Stomach smooth muscle (tissue), 2 donors: ENCODE results near the gene OR8G1.
"Not testable (repeated sequence)": the region's sequence is repeated elsewhere in the genome, so short reads cannot be mapped to it uniquely, and the experiment has no call there.

Experiments
- H3K27ac ChIP-seq: one replicate; pipeline ENCODE4 v1.7.0; 2013; ENCODE audit warnings: mild to moderate bottlenecking, low read length, inconsistent platforms
- H3K27me3 ChIP-seq, 2 donors: one replicate each; pipeline ENCODE4 v1.7.0; 2013; ENCODE audit warnings: low read length in 2 of 2; ENCODE audit not compliant: insufficient read depth in 2 of 2, control insufficient read depth in 1 of 2
- H3K36me3 ChIP-seq, 2 donors: one replicate each; pipeline ENCODE4 v1.7.0; 2013; ENCODE audit warnings: low read length in 2 of 2; ENCODE audit not compliant: control insufficient read depth in 2 of 2, insufficient read depth in 2 of 2
- H3K4me1 ChIP-seq: one replicate; pipeline ENCODE4 v1.7.0; 2013; ENCODE audit warnings: low read length; ENCODE audit not compliant: control insufficient read depth, insufficient read depth
- H3K4me3 ChIP-seq, 2 donors: one replicate each; pipeline ENCODE4 v1.7.0; 2013; ENCODE audit warnings: low read length in 2 of 2
- H3K9ac ChIP-seq, 2 donors: one replicate each; pipeline ENCODE4 v1.7.0; 2013; ENCODE audit warnings: low read length in 2 of 2, mild to moderate bottlenecking in 1 of 2
- H3K9me3 ChIP-seq, 2 donors: one replicate each; pipeline ENCODE4 v1.7.0; 2013; ENCODE audit warnings: low read length in 2 of 2; ENCODE audit not compliant: control insufficient read depth in 2 of 2
- donor health status: healthy.
- donor health status: Pancreatic carcinoma.

OR8G1 gene

GRCh38 chr11:124207102-124207792 is 33.6 kb upstream of the OR8G1 start:
- Histone ChIP-seq H3K27me3 (peaks cover 0 to 2% of the 10 kb centered on the region in 2 donors), H3K9me3 (no peaks in the 10 kb centered on the region), H3K4me3 (no peak overlapping the region), H3K36me3 (no peaks in the 10 kb centered on the region), H3K9ac (no peak overlapping the region), H3K27ac (no peak overlapping the region), H3K4me1 (no peaks in the 10 kb centered on the region)

GRCh38 chr11:124209824-124210357 is 31.0 kb upstream of the OR8G1 start:
- Histone ChIP-seq H3K27me3 (peaks cover 0 to 2% of the 10 kb centered on the region in 2 donors), H3K4me3 (no peak overlapping the region)

GRCh38 chr11:124210421-124210820 is 30.5 kb upstream of the OR8G1 start:
- no peak overlapping the region for H3K4me3 ChIP-seq
- H3K27me3 ChIP-seq: peaks cover 0 to 2% of the 10 kb centered on the region in 2 donors
- no peaks in the 10 kb centered on the region for H3K4me1 ChIP-seq
- H3K27ac ChIP-seq: no peak overlapping the region
- no peaks in the 10 kb centered on the region for H3K36me3 ChIP-seq
- H3K9ac ChIP-seq: no peak overlapping the region
- no peaks in the 10 kb centered on the region for H3K9me3 ChIP-seq

More at GRCh38 chr11:124209824-124210357, 31.0 kb upstream of the OR8G1 start:
- Histone ChIP-seq H3K27ac (no peak overlapping the region), H3K9ac (no peak overlapping the region), H3K9me3 (no peaks in the 10 kb centered on the region), H3K4me1 (no peaks in the 10 kb centered on the region), H3K36me3 (no peaks in the 10 kb centered on the region)

GRCh38 chr11:124211321-124211720 is 29.6 kb upstream of the OR8G1 start:
- Histone ChIP-seq H3K27ac (no peak overlapping the region), H3K4me3 (no peak overlapping the region), H3K9ac (no peak overlapping the region), H3K36me3 (no peaks in the 10 kb centered on the region), H3K9me3 (no peaks in the 10 kb centered on the region), H3K4me1 (no peaks in the 10 kb centered on the region), H3K27me3 (no peaks in the 10 kb centered on the region)

- Histone ChIP-seq H3K4me1 (no peaks in the 10 kb centered on the region), H3K27me3 (no peaks in the 10 kb centered on the region), H3K4me3 (no peak overlapping the region), H3K27ac (no peak overlapping the region), H3K9me3 (no peaks in the 10 kb centered on the region), H3K9ac (no peak overlapping the region), H3K36me3 (no peaks in the 10 kb centered on the region)
Measured at GRCh38 chr11:124214027-124214426, 26.9 kb upstream of the OR8G1 start.

GRCh38 chr11:124219126-124219525 is 21.8 kb upstream of the OR8G1 start:
- Histone ChIP-seq H3K9me3 (no peaks in the 10 kb centered on the region), H3K4me3 (no peak overlapping the region), H3K9ac (no peak overlapping the region), H3K36me3 (no peaks in the 10 kb centered on the region), H3K4me1 (no peaks in the 10 kb centered on the region), H3K27ac (no peak overlapping the region), H3K27me3 (no peaks in the 10 kb centered on the region)

- H3K27me3 ChIP-seq: no peaks in the 10 kb centered on the region
Measured at GRCh38 chr11:124222407-124222806, 18.5 kb upstream of the OR8G1 start.

GRCh38 chr11:124224618-124225423 is 16.1 kb upstream of the OR8G1 start:
- H3K4me1 ChIP-seq, H3K27me3 ChIP-seq, H3K27ac ChIP-seq, H3K9ac ChIP-seq, H3K36me3 ChIP-seq, H3K9me3 ChIP-seq, H3K4me3 ChIP-seq: not testable (repeated sequence)

More at GRCh38 chr11:124222407-124222806, 18.5 kb upstream of the OR8G1 start:
- Histone ChIP-seq H3K4me3 (no peak overlapping the region), H3K9ac (no peak overlapping the region), H3K36me3 (no peaks in the 10 kb centered on the region), H3K27ac (no peak overlapping the region), H3K9me3 (no peaks in the 10 kb centered on the region), H3K4me1 (no peaks in the 10 kb centered on the region)

GRCh38 chr11:124225471-124225870 is 15.4 kb upstream of the OR8G1 start:
- Histone ChIP-seq H3K4me1 (no peaks in the 10 kb centered on the region), H3K27ac (no peak overlapping the region), H3K4me3 (no peak overlapping the region), H3K36me3 (no peaks in the 10 kb centered on the region), H3K9me3 (no peaks in the 10 kb centered on the region), H3K9ac (no peak overlapping the region), H3K27me3 (no peaks in the 10 kb centered on the region)

- no peak overlapping the region for H3K27ac ChIP-seq
- no peaks in the 10 kb centered on the region for H3K4me1 ChIP-seq
- no peaks in the 10 kb centered on the region for H3K27me3 ChIP-seq
- H3K36me3 ChIP-seq: no peaks in the 10 kb centered on the region
- H3K4me3 ChIP-seq: no peak overlapping the region
- no peak overlapping the region for H3K9ac ChIP-seq
- no peaks in the 10 kb centered on the region for H3K9me3 ChIP-seq
Measured at GRCh38 chr11:124233376-124233775, 7.5 kb upstream of the OR8G1 start.

- H3K36me3 ChIP-seq: no peaks in the 10 kb centered on the region
- no peaks in the 10 kb centered on the region for H3K4me1 ChIP-seq
- no peaks in the 10 kb centered on the region for H3K27me3 ChIP-seq
- no peaks in the 10 kb centered on the region for H3K9me3 ChIP-seq
- no peak overlapping the region for H3K27ac ChIP-seq
- no peak overlapping the region for H3K9ac ChIP-seq
- no peak overlapping the region for H3K4me3 ChIP-seq
Measured at GRCh38 chr11:124238512-124238911, 2.4 kb upstream of the OR8G1 start.
